Endodermal cell (in vitro differentiated cells): ENCODE measurements around the gene MAGI3. TPM values are rescaled to one million over a fixed set of nuclear protein-coding genes. Genes with fewer than 3 reads are reported as not detected.
"Not testable (repeated sequence)": the region's sequence is repeated elsewhere in the genome, so short reads cannot be mapped to it uniquely, and the experiment has no call there.

Source experiments
- DNase-seq: peaks from one replicate; pipeline ENCODE4 v3.0.0-alpha.2; 2017
- H3K27ac ChIP-seq: 2 replicates; pipeline ENCODE4 v1.5.1; 2013; ENCODE audit warnings: mild to moderate bottlenecking, low read depth, low read length, moderate library complexity
- H3K27me3 ChIP-seq: 2 replicates; pipeline ENCODE4 v1.6.1; 2013; ENCODE audit warnings: mild to moderate bottlenecking, low read length, moderate library complexity; ENCODE audit not compliant: insufficient read depth, control insufficient read depth, poor library complexity, severe bottlenecking
- H3K36me3 ChIP-seq: 2 replicates; pipeline ENCODE4 v1.7.0; 2013; ENCODE audit warnings: mild to moderate bottlenecking, low read length, moderate library complexity; ENCODE audit not compliant: control insufficient read depth, insufficient read depth
- H3K4me1 ChIP-seq: one replicate; pipeline ENCODE4 v1.7.0; 2013; ENCODE audit warnings: low read length; ENCODE audit not compliant: control insufficient read depth, insufficient read depth
- H3K4me3 ChIP-seq: 2 replicates; pipeline ENCODE4 v1.5.1; 2013; ENCODE audit warnings: mild to moderate bottlenecking, low read length, moderate library complexity
- H3K9ac ChIP-seq: 2 replicates; pipeline ENCODE4 v1.6.1; 2013; ENCODE audit warnings: mild to moderate bottlenecking, low read length, moderate library complexity; ENCODE audit not compliant: poor library complexity, severe bottlenecking; ENCODE audit errors: extremely low read depth
- H3K9me3 ChIP-seq: 2 replicates; pipeline ENCODE4 v1.6.1; 2013; ENCODE audit warnings: mild to moderate bottlenecking, low read length, moderate library complexity; ENCODE audit not compliant: control insufficient read depth
- H3K27ac Mint-ChIP-seq: 2 replicates; pipeline ENCODE4 v1.8.0; 2020; ENCODE audit warnings: mixed read lengths
- H3K27me3 Mint-ChIP-seq: 2 replicates; pipeline ENCODE4 v1.8.0; 2021; ENCODE audit warnings: mild to moderate bottlenecking, mixed read lengths; ENCODE audit not compliant: insufficient read depth
- H3K36me3 Mint-ChIP-seq: 2 replicates; pipeline ENCODE4 v1.8.0; 2020; ENCODE audit warnings: low read depth, mixed read lengths
- H3K4me1 Mint-ChIP-seq: 2 replicates; pipeline ENCODE4 v1.8.0; 2020; ENCODE audit warnings: mixed read lengths
- H3K4me3 Mint-ChIP-seq: 2 replicates; pipeline ENCODE4 v1.8.0; 2020; ENCODE audit warnings: mild to moderate bottlenecking, moderate library complexity, mixed read lengths
- H3K9me3 Mint-ChIP-seq: 2 replicates; pipeline ENCODE4 v1.8.0; 2020; ENCODE audit warnings: mild to moderate bottlenecking, mixed read lengths
- CTCF ChIP-seq: fragments of 200-600 bp; sonication (generic); conservative IDR thresholded peaks from 2 replicates; pipeline ENCODE4 v1.5.0; 2021; ENCODE audit warnings: antibody characterized with exemption, mild to moderate bottlenecking
- WGBS, 2 experiments: methylation state at CpG; one replicate each; pipeline versions ENCODE4 v1.1.5 to v1.1.7; 2013; ENCODE audit warnings: missing lambda C conversion rate in 2 of 2, mixed read lengths in 1 of 2; ENCODE audit not compliant: insufficient coverage in 1 of 2, insufficient read length in 1 of 2; 5-methylcytosine and 5-hydroxymethylcytosine counted together
- total RNA-seq, 2 donors: library from RNA; stranded (reverse); fragmentation: NEBNext Ultra II Directional in 1 of 2; extraction: Animal tissue kit (Norgen Biotek cat#: 25700) in 1 of 2; gene quantifications; 2 replicates in 1 of 2; 3 replicates in 1 of 2; pipeline ENCODE4 v1.2.1, GENCODE V29; 2021

Gene MAGI3
- total RNA-seq, 2 donors from 2014 or later, result 27.1 to 27.4 TPM

GRCh38 chr1:113587475-113587874 is 197.2 kb downstream of the MAGI3 start:
- Mint-ChIP-seq H3K36me3 (peaks cover 21% of the 10 kb centered on the region), H3K9me3 (no peaks in the 10 kb centered on the region), H3K27ac (no peak overlapping the region), H3K4me1 (peaks cover 2% of the 10 kb centered on the region), H3K4me3 (no peak overlapping the region), H3K27me3 (no peaks in the 10 kb centered on the region)
- DNase-seq, result no peak
- H3K27ac ChIP-seq, result no peak overlapping the region
- no peaks in the 10 kb centered on the region for H3K4me1 ChIP-seq
- H3K9ac ChIP-seq, result no peak overlapping the region
- TF ChIP-seq CTCF, result no peak
- 68% methylated on average over 4 of the region's 5 CpGs; no CpG with 5 or more reads in 1 of the 2 experiments for WGBS, 2 experiments
- H3K9me3 ChIP-seq, result no peaks in the 10 kb centered on the region
- H3K4me3 ChIP-seq, result no peak overlapping the region
- H3K27me3 ChIP-seq, result no peaks in the 10 kb centered on the region
- H3K36me3 ChIP-seq, result peaks cover 58% of the 10 kb centered on the region

GRCh38 chr1:113592230-113592629 is 201.9 kb downstream of the MAGI3 start:
- H3K27me3 ChIP-seq, result no peaks in the 10 kb centered on the region
- H3K36me3 Mint-ChIP-seq, result peaks cover 38% of the 10 kb centered on the region
- H3K9me3 Mint-ChIP-seq, result peaks cover 12% of the 10 kb centered on the region
- no peaks in the 10 kb centered on the region for H3K4me1 ChIP-seq
- no peak overlapping the region for H3K4me3 ChIP-seq
- no peak overlapping the region for H3K4me3 Mint-ChIP-seq
- no peak overlapping the region for H3K9ac ChIP-seq
- peaks cover 33% of the 10 kb centered on the region for H3K9me3 ChIP-seq
- H3K27me3 Mint-ChIP-seq, result no peaks in the 10 kb centered on the region
- no peaks in the 10 kb centered on the region for H3K4me1 Mint-ChIP-seq
- no peak overlapping the region for H3K27ac ChIP-seq
- TF ChIP-seq CTCF, result no peak
- 86% methylated on average over 1 of the region's 1 CpG; no CpG with 5 or more reads in 1 of the 2 experiments for WGBS, 2 experiments
- DNase-seq, result no peak
- H3K36me3 ChIP-seq, result peaks cover 76% of the 10 kb centered on the region
- no peak overlapping the region for H3K27ac Mint-ChIP-seq

- no peaks in the 10 kb centered on the region for H3K27me3 ChIP-seq
- Mint-ChIP-seq H3K27ac (no peak overlapping the region), H3K27me3 (no peaks in the 10 kb centered on the region)
Observed at GRCh38 chr1:113593550-113594297, 203.4 kb downstream of the MAGI3 start.

GRCh38 chr1:113604466-113604865 is 214.2 kb downstream of the MAGI3 start:
- Mint-ChIP-seq H3K36me3 (peaks cover 11% of the 10 kb centered on the region), H3K9me3 (peaks cover 18% of the 10 kb centered on the region)
- Histone ChIP-seq H3K36me3 (peaks cover 21% of the 10 kb centered on the region), H3K9me3 (peaks cover 28% of the 10 kb centered on the region)
- not testable (repeated sequence) for H3K27me3 Mint-ChIP-seq, H3K4me3 Mint-ChIP-seq, H3K4me1 ChIP-seq, H3K27me3 ChIP-seq, H3K9ac ChIP-seq, H3K4me3 ChIP-seq, H3K27ac ChIP-seq, H3K27ac Mint-ChIP-seq, H3K4me1 Mint-ChIP-seq, DNase-seq
- 95% methylated on average over 4 of the region's 5 CpGs; no CpG with 5 or more reads in 1 of the 2 experiments for WGBS, 2 experiments

More at GRCh38 chr1:113593550-113594297, 203.4 kb downstream of the MAGI3 start:
- Histone ChIP-seq H3K36me3 (peaks cover 81% of the 10 kb centered on the region), H3K4me3 (no peak overlapping the region), H3K27ac (no peak overlapping the region), H3K4me1 (no peaks in the 10 kb centered on the region), H3K9me3 (peaks cover 48% of the 10 kb centered on the region), H3K9ac (no peak overlapping the region)
- H3K4me1 Mint-ChIP-seq, result no peaks in the 10 kb centered on the region
- peaks cover 51% of the 10 kb centered on the region for H3K36me3 Mint-ChIP-seq
- peaks cover 26% of the 10 kb centered on the region for H3K9me3 Mint-ChIP-seq
- WGBS, 2 experiments, result 86 to 100% methylated on average over 1 to 4 of the region's 4 CpGs
- no peak for TF ChIP-seq CTCF
- no peak overlapping the region for H3K4me3 Mint-ChIP-seq
- no peak for DNase-seq
